ENCODE data around the gene R3HDM2.

The R3HDM2 gene

GRCh38 chr12:57456737-57457490, 26.1 kb upstream of the R3HDM2 start:
- Histone ChIP-seq H3K27ac (ENCODE audit: low read length, poor library complexity, severe bottlenecking) (no peak overlapping the region), H4K8ac (ENCODE audit: low read length) (no peak overlapping the region), H3K79me1 (replicated peaks; ENCODE audit: low read length, poor library complexity, severe bottlenecking) (peaks cover 2% of the 10 kb centered on the region), H3K4ac (ENCODE audit: low read depth in 1 of 2, low read length in 2 of 2) (no peak overlapping the region), H2BK120ac (ENCODE audit: low read depth, low read length) (no peak overlapping the region), H3K14ac (ENCODE audit: low read length in 2 of 2) (no peak overlapping the region), H3K36me3 (ENCODE audit: control insufficient read depth in 1 of 2, insufficient read depth in 2 of 2, low read depth in 1 of 2, low read length in 2 of 2) (no peaks in the 10 kb centered on the region), H3K9me3 (ENCODE audit: control insufficient read depth, low read length) (no peaks in the 10 kb centered on the region), H3K4me2 (ENCODE audit: low read length, poor library complexity, severe bottlenecking) (no peak overlapping the region), H2BK15ac (ENCODE audit: low read depth, poor library complexity, severe bottlenecking) (no peak overlapping the region), H3K4me3 (ENCODE audit: insufficient read depth in 1 of 2, low read depth in 1 of 2, low read length in 2 of 2) (no peak overlapping the region), H2AFZ (ENCODE audit: low read depth, low read length) (no peak overlapping the region), H3K18ac (ENCODE audit: low read depth in 1 of 2, low read length in 2 of 2) (no peak overlapping the region), H3K9ac (ENCODE audit: low read length) (no peak overlapping the region), H3K23ac (ENCODE audit: low read length in 2 of 2) (no peak overlapping the region), H2AK5ac (ENCODE audit: low read length, severe bottlenecking) (no peak overlapping the region), H2BK5ac (ENCODE audit: low read depth, low read length, poor library complexity, severe bottlenecking) (no peak overlapping the region), H3K27me3 (ENCODE audit: control insufficient read depth in 1 of 2, insufficient read depth in 1 of 2, low read length in 2 of 2) (peaks cover 5 to 19% of the 10 kb centered on the region in 2 experiments), H4K91ac (ENCODE audit: low read length) (no peak overlapping the region), H2BK12ac (ENCODE audit: low read length in 2 of 2) (no peak overlapping the region), H3K4me1 (ENCODE audit: control insufficient read depth, insufficient read depth, low read depth, low read length) (peaks cover 35% of the 10 kb centered on the region)
- no peak for DNase-seq
- WGBS, result 94% methylated on average over 6 of the region's 6 CpGs

DNA sequence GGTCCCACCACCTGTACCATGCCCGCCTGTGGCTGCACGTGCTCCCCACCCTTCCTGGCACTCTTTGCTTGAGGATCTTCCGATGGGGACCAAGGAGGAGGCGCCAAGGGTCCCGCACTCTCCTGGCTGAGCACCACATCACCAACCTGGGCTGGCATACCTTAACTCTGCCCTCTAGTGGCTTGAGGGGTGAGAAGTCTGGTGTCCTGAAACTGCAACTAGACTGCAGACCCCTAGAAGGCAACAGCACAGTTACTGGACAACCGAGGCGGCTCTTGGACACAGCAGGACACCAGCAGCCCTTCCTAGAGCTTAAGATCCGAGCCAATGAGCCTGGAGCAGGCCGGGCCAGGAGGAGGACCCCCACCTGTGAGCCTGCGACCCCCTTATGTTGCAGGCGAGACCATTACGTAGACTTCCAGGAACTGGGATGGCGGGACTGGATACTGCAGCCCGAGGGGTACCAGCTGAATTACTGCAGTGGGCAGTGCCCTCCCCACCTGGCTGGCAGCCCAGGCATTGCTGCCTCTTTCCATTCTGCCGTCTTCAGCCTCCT, 25.4 kb upstream of the R3HDM2 start:
- Histone ChIP-seq H2BK15ac (ENCODE audit: low read depth, poor library complexity, severe bottlenecking) (peak overlapping the region; percentile 29), H3K4me2 (ENCODE audit: low read length, poor library complexity, severe bottlenecking) (peak overlapping the region; percentile 17), H3K36me3 (ENCODE audit: control insufficient read depth in 1 of 2, insufficient read depth in 2 of 2, low read depth in 1 of 2, low read length in 2 of 2) (no peaks in the 10 kb centered on the region), H3K23ac (ENCODE audit: low read length in 2 of 2) (no peak overlapping the region), H3K27ac (ENCODE audit: low read length, poor library complexity, severe bottlenecking) (no peak overlapping the region), H3K9ac (ENCODE audit: low read length) (no peak overlapping the region), H3K79me1 (replicated peaks; ENCODE audit: low read length, poor library complexity, severe bottlenecking) (no peaks in the 10 kb centered on the region), H2BK5ac (ENCODE audit: low read depth, low read length, poor library complexity, severe bottlenecking) (no peak overlapping the region), H3K18ac (ENCODE audit: low read depth in 1 of 2, low read length in 2 of 2) (no peak overlapping the region), H2BK120ac (ENCODE audit: low read depth, low read length) (no peak overlapping the region), H3K9me3 (ENCODE audit: control insufficient read depth, low read length) (no peaks in the 10 kb centered on the region), H2BK12ac (ENCODE audit: low read length in 2 of 2) (no peak overlapping the region), H4K91ac (ENCODE audit: low read length) (no peak overlapping the region), H2AFZ (ENCODE audit: low read depth, low read length) (no peak overlapping the region), H3K14ac (ENCODE audit: low read length in 2 of 2) (peak overlapping the region in 1 of 2 experiments; percentile 29), H3K4me1 (ENCODE audit: control insufficient read depth, insufficient read depth, low read depth, low read length) (peaks cover 34% of the 10 kb centered on the region), H3K4me3 (ENCODE audit: insufficient read depth in 1 of 2, low read depth in 1 of 2, low read length in 2 of 2) (no peak overlapping the region), H3K4ac (ENCODE audit: low read depth in 1 of 2, low read length in 2 of 2) (no peak overlapping the region), H3K27me3 (ENCODE audit: control insufficient read depth in 1 of 2, insufficient read depth in 1 of 2, low read length in 2 of 2) (peaks cover 5 to 17% of the 10 kb centered on the region in 2 experiments), H2AK5ac (ENCODE audit: low read length, severe bottlenecking) (no peak overlapping the region), H4K8ac (ENCODE audit: low read length) (no peak overlapping the region)
- peak; percentile 51 for DNase-seq
- WGBS, result 43% methylated on average over 14 of the region's 15 CpGs

DNA sequence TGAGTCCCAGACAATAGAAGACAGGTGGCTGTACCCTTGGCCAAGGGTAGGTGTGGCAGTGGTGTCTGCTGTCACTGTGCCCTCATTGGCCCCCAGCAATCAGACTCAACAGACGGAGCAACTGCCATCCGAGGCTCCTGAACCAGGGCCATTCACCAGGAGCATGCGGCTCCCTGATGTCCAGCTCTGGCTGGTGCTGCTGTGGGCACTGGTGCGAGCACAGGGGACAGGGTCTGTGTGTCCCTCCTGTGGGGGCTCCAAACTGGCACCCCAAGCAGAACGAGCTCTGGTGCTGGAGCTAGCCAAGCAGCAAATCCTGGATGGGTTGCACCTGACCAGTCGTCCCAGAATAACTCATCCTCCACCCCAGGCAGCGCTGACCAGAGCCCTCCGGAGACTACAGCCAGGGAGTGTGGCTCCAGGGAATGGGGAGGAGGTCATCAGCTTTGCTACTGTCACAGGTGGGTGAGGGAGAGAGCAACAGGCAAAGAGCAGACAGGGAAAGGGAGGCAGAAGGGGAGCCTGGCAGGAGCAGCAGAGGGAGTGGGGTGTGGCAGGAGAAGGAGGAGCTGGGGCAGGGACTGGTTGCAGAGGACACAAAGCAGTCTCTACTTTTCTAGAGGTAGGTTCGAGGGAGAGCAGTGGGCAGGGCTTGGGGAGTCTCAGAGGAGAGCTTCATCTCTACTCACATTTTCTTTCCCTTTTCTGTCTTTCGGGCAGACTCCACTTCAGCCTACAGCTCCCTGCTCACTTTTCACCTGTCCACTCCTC, 24.7 kb upstream of the R3HDM2 start:
- Histone ChIP-seq H3K14ac (ENCODE audit: low read length in 2 of 2) (peak overlapping the region in 1 of 2 experiments; percentile 29), H3K9ac (ENCODE audit: low read length) (no peak overlapping the region), H4K91ac (ENCODE audit: low read length) (no peak overlapping the region), H3K4me2 (ENCODE audit: low read length, poor library complexity, severe bottlenecking) (peak overlapping the region; percentile 17), H3K4me1 (ENCODE audit: control insufficient read depth, insufficient read depth, low read depth, low read length) (peaks cover 29% of the 10 kb centered on the region), H3K4ac (ENCODE audit: low read depth in 1 of 2, low read length in 2 of 2) (no peak overlapping the region), H2BK12ac (ENCODE audit: low read length in 2 of 2) (peak overlapping the region in 1 of 2 experiments; percentile 73), H2AFZ (ENCODE audit: low read depth, low read length) (no peak overlapping the region), H2BK15ac (ENCODE audit: low read depth, poor library complexity, severe bottlenecking) (peak overlapping the region; percentile 29), H3K79me1 (replicated peaks; ENCODE audit: low read length, poor library complexity, severe bottlenecking) (no peaks in the 10 kb centered on the region), H4K8ac (ENCODE audit: low read length) (no peak overlapping the region), H3K27me3 (ENCODE audit: control insufficient read depth in 1 of 2, insufficient read depth in 1 of 2, low read length in 2 of 2) (peaks cover 5 to 10% of the 10 kb centered on the region in 2 experiments), H2BK120ac (ENCODE audit: low read depth, low read length) (no peak overlapping the region), H2AK5ac (ENCODE audit: low read length, severe bottlenecking) (no peak overlapping the region), H3K4me3 (ENCODE audit: insufficient read depth in 1 of 2, low read depth in 1 of 2, low read length in 2 of 2) (no peak overlapping the region), H3K36me3 (ENCODE audit: control insufficient read depth in 1 of 2, insufficient read depth in 2 of 2, low read depth in 1 of 2, low read length in 2 of 2) (no peaks in the 10 kb centered on the region), H3K23ac (ENCODE audit: low read length in 2 of 2) (no peak overlapping the region), H2BK5ac (ENCODE audit: low read depth, low read length, poor library complexity, severe bottlenecking) (no peak overlapping the region), H3K18ac (ENCODE audit: low read depth in 1 of 2, low read length in 2 of 2) (peak overlapping the region in 1 of 2 experiments; percentile 11), H3K9me3 (ENCODE audit: control insufficient read depth, low read length) (no peaks in the 10 kb centered on the region), H3K27ac (ENCODE audit: low read length, poor library complexity, severe bottlenecking) (no peak overlapping the region)
- no peak for DNase-seq
- 45% methylated on average over 10 of the region's 10 CpGs for WGBS

Data from mesenchymal stem cell (in vitro differentiated cells and primary cell).